Activated naive CD4-positive, alpha-beta T cell treated with anti-CD3 and anti-CD28 coated beads for 36 hours (primary cell): ENCODE results near the gene CHMP4B. TPM values are rescaled to one million over a fixed set of nuclear protein-coding genes. Genes with fewer than 3 reads are reported as not detected.

ENCODE experiments used
- CTCF ChIA-PET: fragments of 350-600 bp; sonication (Branson Sonifier 250); formaldehyde crosslinking; loops from one replicate; lab custom pipeline; 2021; ENCODE audit warnings: antibody characterized with exemption; lab: Charles Lee
- DNase-seq: peaks from one replicate; pipeline ENCODE4 v3.0.0-alpha.2; 2020
- H3K27ac Mint-ChIP-seq: one replicate; pipeline ENCODE4 v1.8.0; 2021; ENCODE audit warnings: mild to moderate bottlenecking, mixed read lengths
- H3K27me3 Mint-ChIP-seq: one replicate; pipeline ENCODE4 v1.8.0; 2021; ENCODE audit warnings: low read depth, mixed read lengths
- H3K36me3 Mint-ChIP-seq: one replicate; pipeline ENCODE4 v1.8.0; 2021; ENCODE audit warnings: low read depth, mixed read lengths
- H3K4me1 Mint-ChIP-seq: one replicate; pipeline ENCODE4 v1.8.0; 2021; ENCODE audit warnings: low read depth, mixed read lengths
- H3K4me3 Mint-ChIP-seq: one replicate; pipeline ENCODE4 v1.8.0; 2021; ENCODE audit warnings: mild to moderate bottlenecking, moderate library complexity, mixed read lengths
- H3K9me3 Mint-ChIP-seq: one replicate; pipeline ENCODE4 v1.8.0; 2021; ENCODE audit warnings: mixed read lengths
- intact Hi-C: fragments of 100-400 bp; cut with micrococcal nuclease; formaldehyde crosslinking; loops from one replicate; pipeline ENCODE4 v1.15.1; 2023
- total RNA-seq, 2 experiments: library from RNA; stranded (reverse); gene quantifications; one replicate each; pipeline ENCODE4 v1.2.3, GENCODE V29; 2021

The CHMP4B gene
- total RNA-seq, 2 experiments from 2014 or later, result 68.9 to 69.7 TPM

GRCh38 chr20:33781133-33781532 lies 30.0 kb upstream of the CHMP4B start:
- no peak for DNase-seq
- CTCF ChIA-PET, result no interaction called here
- Mint-ChIP-seq H3K27me3 (no peaks in the 10 kb centered on the region), H3K27ac (no peak overlapping the region), H3K4me3 (no peak overlapping the region), H3K4me1 (peaks cover 13% of the 10 kb centered on the region), H3K9me3 (no peaks in the 10 kb centered on the region), H3K36me3 (peaks cover 10% of the 10 kb centered on the region)
- intact Hi-C loops, result no loop called here

GRCh38 chr20:33781945-33782344 lies 29.2 kb upstream of the CHMP4B start:
- no peaks in the 10 kb centered on the region for H3K9me3 Mint-ChIP-seq
- H3K27ac Mint-ChIP-seq, result no peak overlapping the region
- no peaks in the 10 kb centered on the region for H3K27me3 Mint-ChIP-seq
- peaks cover 10% of the 10 kb centered on the region for H3K36me3 Mint-ChIP-seq
- H3K4me1 Mint-ChIP-seq, result peaks cover 13% of the 10 kb centered on the region
- CTCF ChIA-PET, result interaction anchor here (0.7 kb wide), 1 partner anchor 307 kb away, joined by 4 read pairs; no protein-coding TSS in a partner anchor
- DNase-seq, result no peak
- no peak overlapping the region for H3K4me3 Mint-ChIP-seq
- intact Hi-C loops, result no loop called here

GRCh38 chr20:33783256-33783655 lies 27.9 kb upstream of the CHMP4B start:
- no peak overlapping the region for H3K27ac Mint-ChIP-seq
- CTCF ChIA-PET, result no interaction called here
- H3K27me3 Mint-ChIP-seq, result no peaks in the 10 kb centered on the region
- intact Hi-C loops, result no loop called here
- DNase-seq, result no peak
- peaks cover 9% of the 10 kb centered on the region for H3K36me3 Mint-ChIP-seq
- no peaks in the 10 kb centered on the region for H3K9me3 Mint-ChIP-seq
- no peak overlapping the region for H3K4me3 Mint-ChIP-seq
- H3K4me1 Mint-ChIP-seq, result peaks cover 10% of the 10 kb centered on the region

GRCh38 chr20:33783818-33784217 lies 27.3 kb upstream of the CHMP4B start:
- Mint-ChIP-seq H3K4me3 (no peak overlapping the region), H3K27ac (no peak overlapping the region), H3K27me3 (no peaks in the 10 kb centered on the region), H3K4me1 (peaks cover 5% of the 10 kb centered on the region), H3K36me3 (peaks cover 10% of the 10 kb centered on the region), H3K9me3 (no peaks in the 10 kb centered on the region)
- CTCF ChIA-PET, result no interaction called here
- DNase-seq, result no peak
- intact Hi-C loops, result no loop called here

GRCh38 chr20:33784225-33784624 lies 26.9 kb upstream of the CHMP4B start:
- intact Hi-C loops, result no loop called here
- Mint-ChIP-seq H3K36me3 (peaks cover 8% of the 10 kb centered on the region), H3K9me3 (no peaks in the 10 kb centered on the region), H3K27ac (no peak overlapping the region), H3K27me3 (no peaks in the 10 kb centered on the region), H3K4me1 (peaks cover under 1% of the 10 kb centered on the region), H3K4me3 (no peak overlapping the region)
- CTCF ChIA-PET, result no interaction called here
- DNase-seq, result no peak

- Mint-ChIP-seq H3K27me3 (no peaks in the 10 kb centered on the region), H3K4me1 (no peaks in the 10 kb centered on the region), H3K4me3 (no peak overlapping the region), H3K9me3 (no peaks in the 10 kb centered on the region), H3K36me3 (peaks cover 12% of the 10 kb centered on the region), H3K27ac (no peak overlapping the region)
- CTCF ChIA-PET, result no interaction called here
- intact Hi-C loops, result no loop called here
- no peak for DNase-seq
These were observed 25.6 kb upstream of the CHMP4B start for GRCh38 chr20:33785503-33785902.

GRCh38 chr20:33787253-33787891 lies 23.8 kb upstream of the CHMP4B start:
- no peak overlapping the region for H3K27ac Mint-ChIP-seq
- no peak for DNase-seq
- intact Hi-C loops, result no loop called here
- no peaks in the 10 kb centered on the region for H3K4me1 Mint-ChIP-seq
- peaks cover 13% of the 10 kb centered on the region for H3K36me3 Mint-ChIP-seq
- CTCF ChIA-PET, result no interaction called here
- no peaks in the 10 kb centered on the region for H3K27me3 Mint-ChIP-seq
- H3K4me3 Mint-ChIP-seq, result no peak overlapping the region
- no peaks in the 10 kb centered on the region for H3K9me3 Mint-ChIP-seq

GRCh38 chr20:33788351-33789049 lies 22.6 kb upstream of the CHMP4B start:
- intact Hi-C loops, result no loop called here
- Mint-ChIP-seq H3K36me3 (peaks cover 10% of the 10 kb centered on the region), H3K27ac (no peak overlapping the region), H3K27me3 (no peaks in the 10 kb centered on the region), H3K4me3 (no peak overlapping the region), H3K4me1 (no peaks in the 10 kb centered on the region), H3K9me3 (no peaks in the 10 kb centered on the region)
- no peak for DNase-seq
- CTCF ChIA-PET, result interaction anchor here (0.7 kb wide), 1 partner anchor 98 kb away, joined by 3 read pairs; no protein-coding TSS in a partner anchor

GRCh38 chr20:33789109-33789857 lies 21.9 kb upstream of the CHMP4B start:
- intact Hi-C loops, result no loop called here
- H3K4me1 Mint-ChIP-seq, result no peaks in the 10 kb centered on the region
- CTCF ChIA-PET, result interaction anchor here (0.6 to 0.8 kb wide), 3 partner anchors 97 to 126 kb away, joined by 3 read pairs; no protein-coding TSS in a partner anchor

GRCh38 chr20:33789858-33790182 lies 21.3 kb upstream of the CHMP4B start:
- Mint-ChIP-seq H3K4me3 (no peak overlapping the region), H3K9me3 (no peaks in the 10 kb centered on the region), H3K27me3 (no peaks in the 10 kb centered on the region), H3K27ac (no peak overlapping the region), H3K36me3 (peaks cover 10% of the 10 kb centered on the region), H3K4me1 (no peaks in the 10 kb centered on the region)
- CTCF ChIA-PET, result interaction anchor here (0.6 to 0.8 kb wide), 2 partner anchors 115 to 125 kb away, joined by 3 read pairs; no protein-coding TSS in a partner anchor
- DNase-seq, result no peak
- intact Hi-C loops, result loop anchor here (5.0 kb wide), 1 partner anchor 52 kb away; no protein-coding TSS in a partner anchor

More at GRCh38 chr20:33789109-33789857, 21.9 kb upstream of the CHMP4B start:
- Mint-ChIP-seq H3K27ac (no peak overlapping the region), H3K4me3 (no peak overlapping the region), H3K9me3 (no peaks in the 10 kb centered on the region), H3K27me3 (no peaks in the 10 kb centered on the region), H3K36me3 (peaks cover 10% of the 10 kb centered on the region)
- no peak for DNase-seq

GRCh38 chr20:33790566-33790965 lies 20.6 kb upstream of the CHMP4B start:
- H3K36me3 Mint-ChIP-seq, result peaks cover 10% of the 10 kb centered on the region
- H3K9me3 Mint-ChIP-seq, result no peaks in the 10 kb centered on the region
- H3K27ac Mint-ChIP-seq, result no peak overlapping the region
- no peaks in the 10 kb centered on the region for H3K27me3 Mint-ChIP-seq
- intact Hi-C loops, result loop anchor here (5.0 kb wide), 1 partner anchor 52 kb away; no protein-coding TSS in a partner anchor
- DNase-seq, result no peak
- CTCF ChIA-PET, result interaction anchor here (1.5 to 4.3 kb wide), 2 partner anchors 121 to 124 kb away, joined by 4 to 25 read pairs; no protein-coding TSS in a partner anchor
- no peaks in the 10 kb centered on the region for H3K4me1 Mint-ChIP-seq
- H3K4me3 Mint-ChIP-seq, result no peak overlapping the region

GRCh38 chr20:33791021-33791420 lies 20.1 kb upstream of the CHMP4B start:
- H3K9me3 Mint-ChIP-seq, result no peaks in the 10 kb centered on the region
- intact Hi-C loops, result loop anchor here (5.0 kb wide), 1 partner anchor 51 kb away; no protein-coding TSS in a partner anchor
- no peak for DNase-seq
- H3K27me3 Mint-ChIP-seq, result no peaks in the 10 kb centered on the region
- CTCF ChIA-PET, result interaction anchor here (1.1 to 4.3 kb wide), 6 partner anchors 12 to 124 kb away, joined by 4 to 25 read pairs (median 6); no protein-coding TSS in a partner anchor
- H3K27ac Mint-ChIP-seq, result no peak overlapping the region
- H3K36me3 Mint-ChIP-seq, result peaks cover 10% of the 10 kb centered on the region
- H3K4me1 Mint-ChIP-seq, result no peaks in the 10 kb centered on the region
- no peak overlapping the region for H3K4me3 Mint-ChIP-seq
